Medulla oblongata (tissue), 1 donor: ENCODE data around the gene CDH13.

ENCODE experiments used
- DNase-seq: peaks from one replicate; pipeline ENCODE4 v3.0.0-alpha.2; 2015; ENCODE audit errors: extremely low spot score

Gene CDH13

DNA sequence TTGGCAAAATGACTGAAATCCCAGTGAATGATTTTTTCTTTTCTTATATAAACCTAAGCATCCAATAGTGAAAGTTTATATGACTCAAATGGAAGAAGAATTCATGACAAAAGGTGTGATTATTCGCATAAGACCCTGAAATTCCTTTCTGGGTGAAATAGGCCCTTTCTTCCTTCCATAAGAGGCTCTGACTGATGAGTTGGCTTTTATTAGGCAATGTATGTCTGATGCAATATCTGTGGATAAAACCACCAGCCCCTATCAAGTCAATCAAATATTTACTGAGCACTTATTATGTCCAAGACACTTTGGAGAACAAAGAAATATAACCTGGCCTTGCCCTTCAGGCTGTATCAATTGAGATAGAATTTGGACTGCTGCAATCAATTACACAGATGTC, 316.6 kb downstream of the CDH13 start:
- DNase-seq = no peak

GRCh38 chr16:82945420-82946101, 318.8 kb downstream of the CDH13 start:
- DNase-seq = no peak

DNA sequence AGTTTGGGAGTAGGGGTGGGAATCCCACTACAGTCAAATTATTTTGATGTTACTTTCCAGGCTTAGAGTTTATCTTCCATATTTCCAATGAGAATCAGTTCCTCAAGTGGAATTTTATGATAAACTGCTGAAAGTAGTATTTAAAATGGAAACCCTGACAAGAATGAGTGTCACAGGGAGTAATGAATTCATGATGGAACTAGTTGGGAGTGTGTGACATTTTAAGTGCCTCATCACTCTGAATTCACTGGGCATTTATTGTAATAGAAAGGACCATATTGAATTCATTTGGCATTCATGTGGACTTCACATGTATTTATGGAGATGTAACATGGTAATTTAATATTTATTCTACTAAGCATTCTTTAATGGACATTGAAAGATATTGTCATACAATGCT, 320.9 kb downstream of the CDH13 start:
- DNase-seq = no peak

- no peak for DNase-seq
Observed at GRCh38 chr16:82949016-82949415, 322.2 kb downstream of the CDH13 start.

GRCh38 chr16:82953517-82953916, 326.7 kb downstream of the CDH13 start:
- no peak for DNase-seq

DNA sequence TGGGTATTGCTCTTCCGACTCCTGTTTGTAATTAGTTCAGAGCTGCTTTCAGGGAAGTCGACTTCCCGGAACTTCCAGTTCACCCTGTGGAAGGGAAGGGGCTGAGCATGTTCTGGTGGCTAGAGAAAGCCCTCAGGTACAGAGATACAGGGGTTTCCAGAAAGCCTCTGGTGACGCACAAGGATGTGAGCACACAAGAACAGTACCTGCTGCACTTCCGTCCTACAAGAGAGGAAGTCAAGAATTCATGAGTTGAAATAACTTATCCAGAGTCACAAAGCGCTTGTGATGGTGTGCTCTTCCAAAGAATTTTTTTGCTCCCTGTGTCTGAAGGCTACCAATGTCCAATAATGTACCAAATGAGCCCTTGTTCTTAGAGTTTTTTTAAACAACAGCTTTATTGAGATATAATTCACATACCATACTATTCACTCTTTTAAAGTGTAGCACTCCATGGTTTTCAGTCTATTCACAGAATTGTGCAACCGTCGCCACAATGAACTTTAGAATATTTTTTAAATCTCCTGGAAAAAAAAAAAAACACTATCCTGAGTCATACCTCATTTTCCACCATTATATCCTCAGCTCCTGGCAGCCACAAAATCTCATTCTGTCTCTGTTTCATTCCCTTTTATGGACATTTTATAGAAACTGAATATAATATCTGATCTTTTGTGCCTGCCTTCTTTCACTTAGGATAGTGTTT, 327.6 kb downstream of the CDH13 start:
- DNase-seq = no peak

GRCh38 chr16:82955741-82956348, 329.1 kb downstream of the CDH13 start:
- DNase-seq = no peak

DNA sequence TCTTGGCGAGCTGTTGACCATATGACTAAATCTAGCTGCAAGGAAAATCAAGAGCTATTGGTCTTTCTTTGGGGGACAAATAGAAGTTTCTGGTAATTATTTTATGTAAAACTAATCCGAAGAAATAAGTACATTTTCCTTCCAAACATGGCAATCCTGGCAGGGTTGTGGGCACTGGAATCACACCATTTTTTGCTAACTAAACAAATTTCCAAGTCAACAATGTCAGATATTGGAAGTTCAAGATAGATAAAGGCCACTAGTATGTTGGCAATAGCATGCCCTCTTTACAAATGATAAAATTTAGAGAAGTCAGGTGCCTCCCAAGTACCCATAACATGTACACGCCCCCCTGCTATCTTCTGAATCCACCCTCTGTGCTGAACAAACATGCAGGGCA, 330.4 kb downstream of the CDH13 start:
- DNase-seq = no peak

- DNase-seq = no peak
Observed at GRCh38 chr16:82960918-82961317, 334.1 kb downstream of the CDH13 start.

- DNase-seq = no peak
Observed at GRCh38 chr16:82963653-82964052, 336.9 kb downstream of the CDH13 start.

GRCh38 chr16:82965808-82966207, 339.0 kb downstream of the CDH13 start:
- no peak for DNase-seq

GRCh38 chr16:82967424-82967823, 340.7 kb downstream of the CDH13 start:
- DNase-seq = no peak

DNA sequence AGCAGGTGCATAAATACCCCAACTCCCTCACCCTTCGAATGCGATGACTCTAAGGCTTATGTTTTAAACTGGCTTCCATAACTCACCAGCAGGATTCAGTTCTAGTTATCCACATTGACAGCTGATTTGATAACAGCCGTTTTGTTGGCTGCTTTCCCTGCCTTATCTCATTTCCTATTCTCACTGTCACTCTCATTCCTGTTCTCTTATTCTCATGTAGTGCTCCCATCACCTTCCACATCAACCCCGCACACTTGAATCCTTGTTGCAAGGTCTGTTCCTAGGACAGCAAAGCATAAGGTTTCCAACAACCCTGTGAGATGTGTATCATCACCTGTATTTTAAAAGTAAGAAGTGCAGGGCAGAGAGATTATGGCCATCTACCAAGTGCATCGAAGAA, 344.4 kb downstream of the CDH13 start:
- no peak for DNase-seq

- DNase-seq = no peak
Observed at GRCh38 chr16:82972331-82972919, 345.7 kb downstream of the CDH13 start.

GRCh38 chr16:82979406-82980111, 352.8 kb downstream of the CDH13 start:
- no peak for DNase-seq

GRCh38 chr16:82980810-82981209, 354.0 kb downstream of the CDH13 start:
- DNase-seq = no peak

DNA sequence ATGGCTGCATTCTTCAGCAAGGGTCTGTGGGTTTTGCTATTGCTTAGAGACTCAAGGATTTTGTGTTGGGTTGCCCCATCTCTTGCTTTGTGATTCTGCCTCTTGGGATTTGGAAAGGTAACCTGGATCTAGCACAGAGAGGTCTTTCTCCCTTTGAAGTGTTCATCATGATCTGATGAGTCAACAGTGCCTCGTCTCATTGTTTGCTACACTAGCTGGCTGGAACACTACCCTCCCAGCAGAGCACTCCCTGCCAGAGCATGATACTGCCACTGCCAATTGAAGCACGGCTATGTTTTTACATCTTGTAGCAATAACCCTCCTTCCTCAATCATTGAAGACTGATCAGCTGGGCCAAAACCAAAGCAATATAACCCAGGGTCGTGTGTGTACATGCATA, 361.0 kb downstream of the CDH13 start:
- DNase-seq = no peak

- no peak for DNase-seq
Observed at GRCh38 chr16:82990155-82990554, 363.4 kb downstream of the CDH13 start.

GRCh38 chr16:82991410-82991809, 364.6 kb downstream of the CDH13 start:
- DNase-seq = no peak

DNA sequence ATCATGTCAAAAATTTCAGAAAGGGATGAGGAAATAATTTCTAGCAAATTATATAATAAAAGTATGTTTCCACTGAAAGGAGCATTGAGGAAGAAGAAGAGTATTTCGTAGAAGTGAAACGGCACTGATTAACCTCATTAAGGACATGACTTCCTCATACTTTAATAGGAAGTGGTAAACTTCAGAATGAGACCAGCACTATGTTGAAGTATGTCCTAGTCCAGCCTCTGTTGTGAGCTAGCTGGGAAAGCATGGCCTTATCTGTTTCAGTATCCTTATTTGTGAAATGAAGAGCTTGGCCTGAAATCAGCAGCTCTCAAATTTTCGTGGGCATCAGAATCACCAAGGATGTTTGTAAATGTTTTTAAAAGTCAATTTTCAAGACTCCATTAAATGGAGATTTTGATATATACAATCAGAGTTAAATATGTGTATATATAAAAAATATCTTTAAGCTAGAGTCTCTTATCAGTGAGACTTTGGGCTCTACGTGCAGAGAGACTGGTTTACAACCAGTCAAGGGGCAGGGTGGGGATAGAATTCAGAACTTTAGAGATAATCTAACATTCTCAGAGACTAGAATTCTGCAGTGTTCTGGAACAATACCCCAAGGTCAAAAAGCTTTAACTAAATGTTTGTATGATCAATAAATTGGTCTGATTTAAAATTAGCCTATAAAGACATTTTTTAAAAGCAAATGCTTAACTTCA, 365.4 kb downstream of the CDH13 start:
- peak; percentile 12 for DNase-seq

DNA sequence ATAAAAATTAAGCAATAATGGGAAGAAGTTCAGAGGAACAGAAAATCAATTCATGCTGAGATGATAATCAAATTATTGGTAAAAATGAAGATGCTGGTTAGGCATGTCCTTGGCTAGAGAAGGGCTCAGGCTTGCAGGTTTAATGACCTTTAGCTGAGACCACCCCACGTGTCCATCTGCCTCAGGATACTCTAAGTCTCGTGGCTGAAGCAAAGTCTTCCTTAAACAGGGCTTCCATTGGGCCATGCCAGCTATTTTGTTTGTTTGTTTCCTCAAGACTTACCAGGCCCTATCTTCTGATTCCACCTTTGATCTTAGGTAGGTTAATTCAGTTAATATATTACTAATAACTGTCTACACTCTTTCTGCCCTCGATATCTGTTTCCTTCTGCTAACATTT, 366.0 kb downstream of the CDH13 start:
- DNase-seq = no peak

- DNase-seq = no peak
Observed at GRCh38 chr16:82993415-82993814, 366.6 kb downstream of the CDH13 start.
